DMS 273 treated with DMSO at 0.1 percent for 48 hours (cell line): ENCODE results near the gene DIPK2B.

Source experiments
- DNase-seq: peaks from one replicate; lab custom pipeline; 2025; lab: John Stamatoyannopoulos, UW

Gene DIPK2B, protein sequence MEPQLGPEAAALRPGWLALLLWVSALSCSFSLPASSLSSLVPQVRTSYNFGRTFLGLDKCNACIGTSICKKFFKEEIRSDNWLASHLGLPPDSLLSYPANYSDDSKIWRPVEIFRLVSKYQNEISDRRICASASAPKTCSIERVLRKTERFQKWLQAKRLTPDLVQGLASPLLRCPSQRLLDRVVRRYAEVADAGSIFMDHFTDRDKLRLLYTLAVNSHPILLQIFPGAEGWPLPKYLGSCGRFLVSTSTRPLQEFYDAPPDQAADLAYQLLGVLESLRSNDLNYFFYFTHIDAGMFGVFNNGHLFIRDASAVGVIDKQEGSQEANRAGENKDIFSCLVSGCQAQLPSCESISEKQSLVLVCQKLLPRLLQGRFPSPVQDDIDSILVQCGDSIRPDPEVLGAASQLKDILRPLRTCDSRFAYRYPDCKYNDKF

DNA sequence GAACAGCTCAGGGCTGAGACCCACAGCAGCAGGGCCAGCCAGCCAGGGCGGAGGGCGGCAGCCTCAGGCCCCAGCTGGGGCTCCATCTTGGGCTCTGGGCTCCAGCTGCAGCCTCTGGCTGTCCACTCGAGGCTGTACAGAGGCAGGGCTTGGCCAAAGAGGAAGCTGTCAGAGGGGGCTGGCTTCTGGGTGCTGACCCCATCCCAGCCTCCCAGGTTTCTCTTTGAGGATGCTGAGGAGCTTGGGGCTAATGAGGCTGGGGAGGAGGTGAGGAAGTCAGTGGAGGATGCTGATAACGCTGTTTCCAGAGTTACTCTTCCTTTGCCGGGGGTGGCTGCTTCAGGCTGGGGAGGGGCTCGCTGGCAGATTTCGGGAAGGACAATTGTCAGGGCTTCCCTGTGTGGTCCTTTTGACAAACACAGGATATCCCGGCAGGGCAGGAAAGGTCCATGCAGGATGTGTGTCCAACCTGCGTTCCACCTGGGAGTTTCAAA lies at the start of gene DIPK2B:
Gene DIPK2B, minus strand, starts transcription at position 136 of the 494 bp plus-strand sequence. Its CDS starts 50 bp downstream, at position 86.
- DNase-seq: no peak

- no peak for DNase-seq
Observed at GRCh38 chrX:45240301-45240700, 39.6 kb upstream of the DIPK2B start.

DNA sequence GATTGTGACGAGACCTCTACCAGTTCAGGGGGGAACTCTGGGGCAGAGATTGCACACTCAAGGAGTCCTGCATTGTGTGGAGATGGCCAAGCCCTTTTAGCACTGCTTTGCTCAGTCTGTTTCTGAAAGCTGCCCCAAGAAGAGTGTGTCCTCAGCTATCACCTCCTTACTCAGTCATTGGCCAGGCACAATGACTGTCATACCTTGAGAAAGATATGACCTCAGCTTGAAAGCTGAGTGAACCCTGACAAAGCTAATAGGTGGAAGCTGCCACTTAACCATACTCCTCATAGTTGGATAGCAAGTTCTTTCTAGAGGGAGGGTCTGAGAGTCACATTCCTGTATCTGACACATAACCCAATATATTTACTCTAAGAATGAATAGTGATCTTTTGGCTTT lies 37.8 kb upstream of the DIPK2B start:
- no peak for DNase-seq

- no peak for DNase-seq
Observed at GRCh38 chrX:45233531-45233930, 32.9 kb upstream of the DIPK2B start.

- no peak for DNase-seq
Observed at GRCh38 chrX:45232139-45232538, 31.5 kb upstream of the DIPK2B start.

- DNase-seq: no peak
Observed at GRCh38 chrX:45230410-45230809, 29.7 kb upstream of the DIPK2B start.

DNA sequence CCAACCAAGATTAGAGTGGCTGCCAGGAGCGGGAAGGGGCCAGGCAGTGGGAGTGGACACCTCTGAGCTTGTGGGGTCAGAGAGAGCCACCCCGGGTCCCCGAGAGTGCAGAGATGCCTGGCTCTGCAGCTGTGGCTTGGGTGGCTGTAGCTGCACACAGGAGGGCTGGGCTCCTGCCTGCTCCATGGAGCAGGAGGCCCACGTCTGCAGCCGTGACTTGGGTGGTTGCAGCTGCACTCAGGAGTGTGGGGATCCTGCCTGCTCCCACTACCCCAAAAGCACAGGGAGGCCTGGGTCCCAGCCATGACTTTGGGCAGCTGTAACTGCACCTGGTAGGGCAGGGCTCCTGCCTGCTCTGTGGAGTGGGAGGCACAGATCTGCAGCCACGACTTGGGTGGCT lies 28.7 kb upstream of the DIPK2B start:
- no peak for DNase-seq

GRCh38 chrX:45228126-45228525 lies 27.4 kb upstream of the DIPK2B start:
- no peak for DNase-seq

- no peak for DNase-seq
Observed at GRCh38 chrX:45208121-45208856, 7.6 kb upstream of the DIPK2B start.

DNA sequence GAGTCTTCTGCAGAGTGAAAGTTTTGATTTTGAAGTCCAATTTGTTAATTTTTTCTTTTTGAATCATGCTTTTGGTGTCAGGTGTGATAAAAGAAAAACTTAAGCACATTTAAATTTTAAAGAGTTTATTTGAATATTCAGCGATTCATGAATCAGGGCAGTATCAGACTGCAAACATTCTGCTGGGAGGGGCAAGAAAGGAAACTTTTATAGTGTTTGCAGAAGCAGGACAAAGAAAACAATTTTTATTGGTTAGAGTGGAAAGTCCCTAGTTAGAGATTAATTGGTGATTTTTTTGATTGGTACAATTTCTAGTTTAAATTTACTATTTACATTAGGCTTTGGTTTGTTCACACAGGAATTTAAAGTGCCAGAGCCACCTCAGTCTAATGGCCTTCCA lies 1.5 kb upstream of the DIPK2B start:
- DNase-seq: no peak

GRCh38 chrX:45198706-45199105 lies 2.0 kb downstream of the DIPK2B start:
- DNase-seq: no peak

DNA sequence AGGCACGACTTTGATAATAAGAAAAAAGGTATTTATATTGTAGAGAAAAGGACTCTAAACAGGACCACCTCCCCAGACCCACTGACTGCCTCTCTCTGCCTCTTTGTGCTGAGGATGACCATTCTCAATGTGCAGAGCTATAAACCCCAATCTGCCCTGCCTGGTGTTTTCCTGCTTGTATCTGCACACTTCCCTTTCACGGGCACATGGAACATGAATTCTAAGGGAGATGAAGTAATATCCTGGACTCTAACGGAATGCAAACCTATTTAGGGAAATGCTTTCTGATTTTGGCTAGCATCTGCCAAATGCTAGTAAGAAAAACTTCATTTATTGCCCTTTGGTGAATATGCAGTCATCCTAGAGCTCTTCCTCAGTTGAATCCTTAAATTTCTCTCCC lies 2.4 kb downstream of the DIPK2B start:
- no peak for DNase-seq

- no peak for DNase-seq
Observed at GRCh38 chrX:45196701-45197100, 4.0 kb downstream of the DIPK2B start.

DNA sequence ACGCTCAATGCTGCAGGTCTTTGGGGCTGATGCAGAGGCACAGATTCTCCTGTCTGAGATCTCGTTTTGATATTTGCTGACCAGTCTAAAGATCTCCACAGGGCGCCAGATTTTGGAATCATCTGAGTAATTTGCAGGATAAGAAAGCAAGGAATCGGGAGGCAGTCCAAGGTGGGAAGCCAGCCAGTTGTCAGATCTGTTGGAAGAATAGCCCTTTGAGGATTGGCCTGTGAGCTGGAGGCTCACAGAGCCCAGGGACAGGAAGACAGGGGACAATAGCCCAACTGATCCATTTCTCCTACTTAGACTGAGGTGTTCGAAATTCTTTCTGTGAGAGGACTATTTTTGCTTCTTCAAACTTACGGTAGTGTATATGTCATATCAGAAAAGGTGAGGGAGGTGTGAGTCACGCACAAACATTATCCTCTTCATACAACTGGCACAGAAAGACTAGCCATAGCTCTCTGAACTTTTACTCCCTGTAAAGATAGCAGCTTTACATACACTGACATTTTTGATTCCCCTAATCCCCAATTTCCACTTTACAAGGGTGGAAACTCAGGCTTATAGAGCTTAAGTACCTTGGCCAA lies 8.8 kb downstream of the DIPK2B start:
- DNase-seq: no peak

GRCh38 chrX:45191383-45191782 lies 9.3 kb downstream of the DIPK2B start:
- no peak for DNase-seq

GRCh38 chrX:45187731-45188130 lies 12.9 kb downstream of the DIPK2B start:
- DNase-seq: no peak

DNA sequence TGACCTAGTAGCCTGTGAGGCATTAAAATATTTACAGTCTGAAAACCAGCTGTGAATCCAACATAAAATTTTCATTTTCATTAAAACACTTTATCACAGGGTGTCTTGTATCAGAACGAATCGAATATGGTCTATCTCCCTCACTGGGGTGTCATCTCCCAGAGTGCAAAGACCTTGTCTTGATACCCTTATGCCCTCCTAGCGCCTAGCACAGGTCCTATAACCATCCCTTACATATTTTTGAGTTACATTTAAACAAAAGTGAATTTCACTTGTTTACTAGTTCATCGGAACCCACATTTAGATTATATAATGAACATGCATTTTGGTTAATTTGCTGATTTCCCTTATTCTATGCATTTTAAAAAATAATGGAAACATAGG lies 14.0 kb downstream of the DIPK2B start:
- no peak for DNase-seq

DNA sequence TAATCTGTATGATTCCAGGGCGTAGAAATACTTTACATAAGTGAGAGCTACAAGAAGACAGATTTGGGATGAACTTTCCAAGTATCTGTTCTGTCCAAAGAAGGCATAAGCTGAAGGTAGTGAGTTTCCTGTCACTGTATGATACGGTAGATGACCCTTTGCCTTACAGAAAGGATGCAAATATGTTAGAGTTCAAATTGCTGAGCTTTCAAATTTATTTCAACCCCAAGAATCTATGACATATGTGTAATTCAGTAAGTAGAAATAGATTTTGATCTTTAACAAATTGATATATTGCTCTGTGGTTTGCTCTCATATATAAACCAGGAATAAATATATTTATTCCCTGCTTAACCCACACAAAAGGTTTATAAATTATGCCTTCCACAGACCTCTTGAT lies 16.5 kb downstream of the DIPK2B start:
- no peak for DNase-seq

DNA sequence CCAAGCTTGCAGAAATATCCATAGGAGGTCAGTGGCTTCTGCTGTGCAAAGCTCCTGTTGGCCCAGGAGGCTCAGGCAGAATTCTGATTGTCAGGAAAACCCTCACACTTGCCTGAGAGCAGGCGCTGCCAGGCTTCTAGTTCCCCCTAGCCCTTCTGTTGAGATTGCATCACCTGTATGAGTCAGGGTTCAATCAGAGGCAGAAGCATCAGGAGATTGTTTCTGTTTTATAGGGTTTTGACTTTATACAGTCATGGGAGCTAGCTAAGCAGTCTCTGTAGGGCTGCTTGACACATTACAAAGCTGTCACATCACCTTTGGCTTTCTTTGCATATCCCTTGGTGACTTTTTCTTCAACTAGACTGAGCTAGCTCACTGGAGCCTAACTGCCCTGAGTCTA lies 27.8 kb downstream of the DIPK2B start:
- no peak for DNase-seq

GRCh38 chrX:45166781-45167180 lies 33.9 kb downstream of the DIPK2B start:
- no peak for DNase-seq

DNA sequence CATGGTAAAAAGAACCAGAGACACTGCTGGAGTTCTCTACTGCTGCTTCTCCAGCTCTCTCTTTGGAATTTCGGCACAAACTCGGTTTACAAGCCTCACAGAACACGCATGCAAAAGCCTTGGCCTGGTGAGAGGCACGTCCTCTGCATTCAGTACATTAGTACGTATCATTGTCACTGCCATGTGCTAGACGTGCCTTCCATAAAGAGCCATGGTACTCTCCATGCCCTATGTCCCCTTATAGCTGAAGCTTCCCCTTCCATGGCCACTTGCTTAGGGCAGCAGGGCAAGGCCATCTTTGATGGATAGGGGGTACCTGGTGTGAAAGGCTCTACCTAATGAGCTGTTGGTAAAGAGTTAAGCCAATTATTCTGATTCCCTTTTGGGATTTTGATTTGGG lies 35.0 kb downstream of the DIPK2B start:
- DNase-seq: no peak

- DNase-seq: no peak
Observed at GRCh38 chrX:45164995-45165394, 35.7 kb downstream of the DIPK2B start.
